PC-9 (cell line): Measurements from ENCODE around the gene PPP2R5C. TPM values are rescaled to one million over a fixed set of nuclear protein-coding genes. Genes with fewer than 3 reads are reported as not detected.

Experiments
- BruUV-seq: library from RNA; stranded (reverse); fragments of 400-500 nt; replicated peaks from 2 replicates; lab custom pipeline; 2021; lab: Mats Ljungman, UMichigan
- CTCF ChIA-PET: fragments of 300-600 bp; sonication (Branson Sonifier 250); formaldehyde crosslinking; loops from one replicate; lab custom pipeline; 2022; ENCODE audit warnings: antibody characterized with exemption; lab: Charles Lee
- POLR2A ChIA-PET: fragments of 300-600 bp; sonication (Branson Sonifier 250); formaldehyde crosslinking; loops from one replicate; lab custom pipeline; 2022; ENCODE audit warnings: antibody characterized with exemption; ENCODE audit not compliant: unreplicated experiment; lab: Charles Lee
- DNase-seq, 2 experiments: peaks; one replicate each; pipeline versions ENCODE4 v3.0.0 to v3.0.0-alpha.2; 2015 to 2022; ENCODE audit warnings: mixed read lengths in 1 of 2
- H2AFZ ChIP-seq: fragments of 200-600 bp; sonication (generic); 2 replicates; pipeline ENCODE4 v1.8.1; 2017; ENCODE audit warnings: antibody characterized with exemption
- H3F3A ChIP-seq: fragments of 200-600 bp; sonication (generic); 2 replicates; pipeline ENCODE4 v1.8.1; 2017; ENCODE audit warnings: antibody characterized with exemption, mild to moderate bottlenecking, low read depth; ENCODE audit not compliant: insufficient read depth
- H3K27ac ChIP-seq: fragments of 200-600 bp; sonication (generic); 2 replicates; pipeline ENCODE4 v1.6.1; 2016; ENCODE audit warnings: mixed run types
- H3K27me3 ChIP-seq: fragments of 200-600 bp; sonication (generic); 2 replicates; pipeline ENCODE4 v1.6.1; 2016; ENCODE audit warnings: low read depth, mixed run types; ENCODE audit not compliant: insufficient read depth
- H3K36me3 ChIP-seq: fragments of 200-600 bp; sonication (generic); 2 replicates; pipeline ENCODE4 v1.6.1; 2016; ENCODE audit warnings: low read depth, mixed run types
- H3K4me1 ChIP-seq: fragments of 200-600 bp; sonication (generic); replicated peaks from 2 replicates; pipeline ENCODE4 v1.6.1; 2016; ENCODE audit warnings: mixed run types; ENCODE audit not compliant: insufficient read depth
- H3K4me2 ChIP-seq: fragments of 200-600 bp; sonication (generic); 2 replicates; pipeline ENCODE4 v1.6.1; 2017; ENCODE audit warnings: mixed run types
- H3K4me3 ChIP-seq: fragments of 200-600 bp; sonication (generic); 2 replicates; pipeline ENCODE4 v1.6.1; 2016; ENCODE audit warnings: mixed run types
- H3K79me2 ChIP-seq: fragments of 200-600 bp; sonication (generic); 2 replicates; pipeline ENCODE4 v1.6.1; 2017; ENCODE audit warnings: low read depth, mixed run types
- H3K9me2 ChIP-seq: fragments of 200-600 bp; sonication (generic); 2 replicates; pipeline ENCODE4 v1.8.1; 2017; ENCODE audit warnings: mild to moderate bottlenecking; ENCODE audit not compliant: insufficient read depth
- H3K9me3 ChIP-seq: fragments of 200-600 bp; sonication (generic); 2 replicates; pipeline ENCODE4 v1.8.1; 2016; ENCODE audit warnings: low read depth; ENCODE audit not compliant: insufficient read depth
- H4K20me1 ChIP-seq: fragments of 200-600 bp; sonication (generic); 2 replicates; pipeline ENCODE4 v1.8.1; 2017; ENCODE audit not compliant: insufficient read depth
- CTCF ChIP-seq: fragments of 200-600 bp; sonication (generic); conservative IDR thresholded peaks from 2 replicates; pipeline ENCODE4 v1.6.1; 2017; ENCODE audit warnings: mixed run types, antibody characterized with exemption, mild to moderate bottlenecking, moderate library complexity
- EZH2 ChIP-seq: fragments of 200-600 bp; sonication (generic); IDR thresholded peaks from 2 replicates; pipeline ENCODE4 v1.8.0; 2017; ENCODE audit warnings: antibody characterized with exemption, low read depth
- intact Hi-C: fragments of 100-400 bp; cut with micrococcal nuclease; formaldehyde crosslinking; loops from one replicate; pipeline ENCODE4 v1.10.0; 2022; ENCODE audit not compliant: unreplicated experiment
- total RNA-seq: library from RNA; stranded (reverse); gene quantifications from 2 replicates; pipeline ENCODE4 v1.2.3, GENCODE V29; 2021

PPP2R5C gene
- total RNA-seq, 1 experiment from 2014 or later, result 401 TPM

GRCh38 chr14:101851183-101851582, 89.7 kb downstream of the PPP2R5C start:
- H3K79me2 ChIP-seq, result peaks cover 77% of the 10 kb centered on the region
- H3K4me3 ChIP-seq, result no peak overlapping the region
- no peak overlapping the region for H2AFZ ChIP-seq
- H3F3A ChIP-seq, result 0 out of 2 replicates have a peak, but pooled peaks cover 3% of the 10 kb centered on the region
- intact Hi-C loops, result no loop called here
- H3K36me3 ChIP-seq, result no peaks in the 10 kb centered on the region
- POLR2A ChIA-PET, result no interaction called here
- H4K20me1 ChIP-seq, result peaks cover 79% of the 10 kb centered on the region
- BruUV-seq, result no TSS peak
- H3K9me3 ChIP-seq, result no peaks in the 10 kb centered on the region
- TF ChIP-seq EZH2, result no peak
- TF ChIP-seq CTCF, result no peak
- DNase-seq, result no peak
- CTCF ChIA-PET, result no interaction called here
- H3K9me2 ChIP-seq, result no peaks in the 10 kb centered on the region
- no peak overlapping the region for H3K4me2 ChIP-seq
- no peaks in the 10 kb centered on the region for H3K27me3 ChIP-seq
- H3K4me1 ChIP-seq, result no peaks in the 10 kb centered on the region
- no peak overlapping the region for H3K27ac ChIP-seq

- Histone ChIP-seq H3F3A (0 out of 2 replicates have a peak, but pooled peaks cover 3% of the 10 kb centered on the region), H3K27ac (no peak overlapping the region), H3K4me3 (no peak overlapping the region), H3K27me3 (no peaks in the 10 kb centered on the region), H3K4me2 (no peak overlapping the region), H4K20me1 (peaks cover 78% of the 10 kb centered on the region), H2AFZ (no peak overlapping the region), H3K4me1 (no peaks in the 10 kb centered on the region), H3K36me3 (peaks cover 5% of the 10 kb centered on the region; the same call in 1 of the 2 replicates), H3K9me2 (no peaks in the 10 kb centered on the region), H3K79me2 (peaks cover 72% of the 10 kb centered on the region), H3K9me3 (no peaks in the 10 kb centered on the region)
- ChIA-PET CTCF (no interaction called here), POLR2A (no interaction called here)
- TF ChIP-seq CTCF (no peak), EZH2 (no peak)
- no TSS peak for BruUV-seq
- DNase-seq, result no peak
- intact Hi-C loops, result no loop called here
Measured at GRCh38 chr14:101851736-101852405, 90.4 kb downstream of the PPP2R5C start.

GRCh38 chr14:101852785-101853184, 91.3 kb downstream of the PPP2R5C start:
- no peaks in the 10 kb centered on the region for H3K27me3 ChIP-seq
- TF ChIP-seq CTCF, result no peak
- no peak for TF ChIP-seq EZH2
- intact Hi-C loops, result no loop called here
- ChIA-PET CTCF (interaction anchor here (0.7 kb wide), 1 partner anchor 91 kb away, joined by 3 read pairs; no protein-coding TSS in a partner anchor), POLR2A (no interaction called here)
- H3K9me3 ChIP-seq, result no peaks in the 10 kb centered on the region
- peaks cover 12% of the 10 kb centered on the region for H3K36me3 ChIP-seq
- no peak overlapping the region for H3K4me3 ChIP-seq
- no peak overlapping the region for H3K27ac ChIP-seq
- H3K9me2 ChIP-seq, result no peaks in the 10 kb centered on the region
- BruUV-seq, result no TSS peak
- H2AFZ ChIP-seq, result no peak overlapping the region
- no peaks in the 10 kb centered on the region for H3K4me1 ChIP-seq
- no peak for DNase-seq
- H4K20me1 ChIP-seq, result peaks cover 69% of the 10 kb centered on the region
- H3F3A ChIP-seq, result 0 out of 2 replicates have a peak, but pooled peaks cover 3% of the 10 kb centered on the region
- H3K4me2 ChIP-seq, result no peak overlapping the region
- H3K79me2 ChIP-seq, result peaks cover 65% of the 10 kb centered on the region
